ENCODE results near the gene ITGB3BP. TPM values are rescaled to one million over a fixed set of nuclear protein-coding genes. Genes with fewer than 3 reads are reported as not detected.

Gene ITGB3BP
- total and polyA plus RNA-seq, 2 of the 8 experiments (the other 6 are each of a cell fraction or from before 2014, with no cell fraction given), result 17.6 to 49.1 TPM

DNA sequence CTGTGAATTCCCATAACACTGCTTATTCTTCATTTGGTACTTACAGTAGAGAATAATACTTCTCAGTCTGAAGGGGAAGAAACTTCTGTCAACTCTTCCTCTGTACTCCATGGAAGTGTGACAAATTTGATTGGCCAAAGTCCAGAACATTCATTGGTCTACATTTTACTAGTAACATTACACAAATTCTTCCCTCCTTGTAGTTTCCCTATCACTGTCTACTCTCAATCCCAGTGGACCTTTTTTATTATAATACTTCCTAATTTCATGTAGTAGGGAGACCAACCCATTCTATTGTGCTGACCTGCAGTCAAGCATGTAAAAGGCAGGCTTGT lies 80.9 kb downstream of the ITGB3BP start:
- FAIRE-seq, result no peak
- no peaks in the 10 kb centered on the region for H3K79me1 ChIP-seq (ENCODE audit: low read depth, low read length)
- CTCF ChIA-PET (ENCODE audit: partially characterized antibody), result interaction anchor here (0.7 to 2.7 kb wide), 20 partner anchors 16 to 489 kb away, joined by 3 to 15 read pairs (median 3); no protein-coding TSS in a partner anchor
- no peak for TF ChIP-seq KDM1A (IDR thresholded peaks at IDR 0.05; ENCODE audit: borderline replicate concordance, low read length)
- TF ChIP-seq CBX8 (IDR thresholded peaks at IDR 0.05; ENCODE audit: borderline replicate concordance, low read depth, low read length), result no peak
- TF ChIP-seq RFX5 (IDR thresholded peaks at IDR 0.05; ENCODE audit: borderline replicate concordance, low read depth, low read length), result no peak
- TF ChIP-seq, protein P1, sequence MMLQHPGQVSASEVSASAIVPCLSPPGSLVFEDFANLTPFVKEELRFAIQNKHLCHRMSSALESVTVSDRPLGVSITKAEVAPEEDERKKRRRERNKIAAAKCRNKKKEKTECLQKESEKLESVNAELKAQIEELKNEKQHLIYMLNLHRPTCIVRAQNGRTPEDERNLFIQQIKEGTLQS (IDR thresholded peaks at IDR 0.05; ENCODE audit: insufficient read depth, low read depth, low read length), result no peak
- TF ChIP-seq RNF2 (IDR thresholded peaks at IDR 0.05; ENCODE audit: borderline replicate concordance, low read depth, low read length, missing control alignments, poor library complexity, severe bottlenecking), result no peak
- no peak for TF ChIP-seq CHD1 (IDR thresholded peaks at IDR 0.05; ENCODE audit: low read depth, low read length)
- no peak for TF ChIP-seq SIRT6 (IDR thresholded peaks at IDR 0.05; ENCODE audit: low read length)
- TF ChIP-seq SIX5 (IDR thresholded peaks at IDR 0.05; ENCODE audit: low read depth, low read length), result no peak
- TF ChIP-seq TEAD4 (IDR thresholded peaks at IDR 0.05; ENCODE audit: low read depth, low read length), result no peak
- no peak for TF ChIP-seq YY1 (IDR thresholded peaks at IDR 0.05; ENCODE audit: low read depth, low read length)
- TF ChIP-seq TAF1 (IDR thresholded peaks at IDR 0.05; ENCODE audit: low read depth, low read length), result no peak
- TF ChIP-seq SP4 (IDR thresholded peaks at IDR 0.05; ENCODE audit: low read length), result no peak
- TF ChIP-seq TAF7 (optimal IDR thresholded peaks at IDR 0.05; ENCODE audit: borderline replicate concordance, low read depth, low read length), result no peak
- TF ChIP-seq BRCA1 (IDR thresholded peaks at IDR 0.05; ENCODE audit: low read depth, low read length), result no peak
- TF ChIP-seq NRF1 (IDR thresholded peaks at IDR 0.05; ENCODE audit: low read depth, low read length), result no peak
- no peak for TF ChIP-seq EGR1 (IDR thresholded peaks at IDR 0.05; ENCODE audit: borderline replicate concordance, low read depth, low read length)

More for the DNA sequence above, 80.9 kb downstream of the ITGB3BP start:
- POLR2A ChIA-PET (ENCODE audit: partially characterized antibody), result interaction anchor here (1.3 to 1.8 kb wide), 3 partner anchors 112 to 293 kb away, joined by 3 to 6 read pairs (median 5); partner anchors contain the start of gene FOXD3
- Histone ChIP-seq H3K4ac (replicated peaks; ENCODE audit: insufficient read length, low read depth, low read length) (no peak overlapping the region), H2AFZ (ENCODE audit: low read length) (no peak overlapping the region), H3K18ac (ENCODE audit: extremely low read depth, low read length) (no peak overlapping the region), H2BK120ac (replicated peaks; ENCODE audit: low read depth, low read length) (no peak overlapping the region), H2BK20ac (ENCODE audit: low read length) (no peak overlapping the region), H3K23ac (ENCODE audit: insufficient read length) (no peak overlapping the region), H4K5ac (ENCODE audit: insufficient read length, low read depth, low read length) (no peak overlapping the region), H3K56ac (replicated peaks; ENCODE audit: insufficient read length, low read depth, low read length) (no peak overlapping the region), H3K79me2 (ENCODE audit: control insufficient read depth in 1 of 2, insufficient read depth in 2 of 2, low read length in 2 of 2) (no peaks in the 10 kb centered on the region), H3K4me1 (replicated peaks in 1 of 4; ENCODE audit: control insufficient read depth in 3 of 4, insufficient read depth in 4 of 4, low read length in 3 of 4) (no peaks in the 10 kb centered on the region), H4K91ac (replicated peaks; ENCODE audit: insufficient read length, low read length) (no peak overlapping the region), H3K23me2 (ENCODE audit: low read depth, low read length) (no peaks in the 10 kb centered on the region), H3K4me3 (ENCODE audit: extremely low read depth in 1 of 4, insufficient read depth in 2 of 4, low read depth in 3 of 4, low read length in 4 of 4) (no peak overlapping the region), H3K36me3 (ENCODE audit: control insufficient read depth in 2 of 4, insufficient read depth in 4 of 4, low read length in 3 of 4) (no peaks in the 10 kb centered on the region), H3K9me3 (ENCODE audit: insufficient read depth in 2 of 2, low read depth in 1 of 2, low read length in 1 of 2) (no peaks in the 10 kb centered on the region), H4K20me1 (replicated peaks in 1 of 2; ENCODE audit: control insufficient read depth in 1 of 2, insufficient read depth in 2 of 2, low read length in 2 of 2) (no peaks in the 10 kb centered on the region), H3K27me3 (replicated peaks in 1 of 4; ENCODE audit: control insufficient read depth in 3 of 4, extremely low read depth in 1 of 4, insufficient read depth in 3 of 4, low read length in 3 of 4) (no peaks in the 10 kb centered on the region), H3K4me2 (ENCODE audit: insufficient read depth in 1 of 2, low read depth in 2 of 2, low read length in 2 of 2) (no peak overlapping the region), H3K9ac (replicated peaks in 1 of 4; ENCODE audit: extremely low read depth in 1 of 4, low read depth in 3 of 4, low read length in 3 of 4) (no peak overlapping the region), H3K14ac (ENCODE audit: insufficient read length) (no peak overlapping the region), H2BK5ac (ENCODE audit: low read depth, low read length) (no peak overlapping the region), H2AK5ac (ENCODE audit: low read depth, low read length) (no peak overlapping the region), H4K8ac (ENCODE audit: extremely low read depth, insufficient read depth, low read length) (no peak overlapping the region), H3K27ac (ENCODE audit: low read depth, low read length) (no peak overlapping the region), H2BK15ac (ENCODE audit: low read length) (no peak overlapping the region), H2BK12ac (ENCODE audit: low read depth, low read length) (no peak overlapping the region)
- no peak for DNase-seq (ENCODE audit: low read depth in 1 of 2, low spot score in 2 of 2)

Measured in H1 (cell line).